ENCODE results near the gene ZBTB42.

ZBTB42 gene

GRCh38 chr14:104800771-104801519, at the start of gene ZBTB42:
ZBTB42 (plus strand) TSS chr14:104801101; CDS start chr14:104801198, 97 bp downstream.
- Histone ChIP-seq H3K4me1 (ENCODE audit: control insufficient read depth, insufficient read depth, low read length, unreplicated experiment) (peaks cover 36% of the 10 kb centered on the region), H3K79me2 (ENCODE audit: control insufficient read depth, insufficient read depth, low read length, unreplicated experiment) (no peaks in the 10 kb centered on the region), H3K27me3 (ENCODE audit: insufficient read depth, low read length) (no peaks in the 10 kb centered on the region), H3K27ac (ENCODE audit: low read depth, low read length) (no peak within 1 kb of the TSS), H2AFZ (ENCODE audit: low read length, unreplicated experiment) (peak within 1 kb of the TSS; percentile 51), H3K36me3 (ENCODE audit: insufficient read depth, low read length) (no peaks in the 10 kb centered on the region), H3K4me3 (ENCODE audit: low read depth, low read length) (peak within 1 kb of the TSS; percentile 75)

DNA sequence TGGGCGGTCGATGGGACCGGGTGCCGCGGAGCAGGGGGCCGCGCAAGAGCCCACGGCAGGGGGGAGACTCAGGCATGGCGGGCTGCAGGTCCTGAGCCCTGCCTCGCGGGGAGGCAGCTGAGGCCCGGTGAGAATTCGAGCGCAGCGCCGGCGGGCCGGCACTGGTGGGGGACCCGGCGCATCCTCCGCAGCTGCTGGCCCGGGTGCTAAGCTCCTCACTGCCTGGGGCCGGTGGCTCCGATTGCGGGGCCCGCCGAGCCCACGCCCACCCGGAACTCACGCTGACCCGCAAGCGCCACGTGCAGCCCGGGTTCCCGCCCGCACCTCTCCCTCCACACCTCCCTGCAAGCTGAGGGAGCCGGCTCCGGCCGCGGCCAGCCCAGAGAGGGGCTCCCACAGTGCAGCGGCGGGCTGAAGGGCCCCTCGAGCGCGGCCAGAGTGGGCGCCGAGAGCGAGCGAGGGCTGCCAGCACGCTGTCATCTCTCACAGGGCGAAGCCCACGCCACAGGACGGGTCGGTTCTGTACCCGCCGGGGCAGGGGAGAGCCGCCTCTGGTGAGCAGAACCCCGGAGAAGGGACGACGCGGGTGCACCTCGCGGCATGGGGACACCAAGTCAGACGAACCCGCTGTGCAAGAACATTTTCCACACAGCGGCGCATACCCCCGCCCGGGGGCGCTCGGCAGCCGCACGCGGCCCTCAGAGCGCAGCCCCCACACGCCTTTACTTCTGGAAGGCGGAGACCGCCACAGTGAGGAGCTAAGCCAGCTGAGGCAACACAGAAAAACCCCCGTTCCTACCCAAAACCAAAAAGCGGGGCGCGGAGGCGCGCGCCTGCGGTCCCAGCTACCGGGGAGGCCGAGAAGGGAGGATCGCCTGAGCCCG, 49.1 kb upstream of the ZBTB42 start:
- Histone ChIP-seq H3K4me1 (ENCODE audit: control insufficient read depth, insufficient read depth, low read length, unreplicated experiment) (peaks cover 29% of the 10 kb centered on the region), H3K4me3 (ENCODE audit: low read depth, low read length) (peak overlapping the region; percentile 100), H2AFZ (ENCODE audit: low read length, unreplicated experiment) (peak overlapping the region; percentile 88), H3K27ac (ENCODE audit: low read depth, low read length) (peak overlapping the region; percentile 79), H3K27me3 (ENCODE audit: insufficient read depth, low read length) (no peaks in the 10 kb centered on the region), H3K36me3 (ENCODE audit: insufficient read depth, low read length) (no peaks in the 10 kb centered on the region; the same call in 1 of the 2 replicates), H3K79me2 (ENCODE audit: control insufficient read depth, insufficient read depth, low read length, unreplicated experiment) (peaks cover 38% of the 10 kb centered on the region)

- Histone ChIP-seq H3K4me1 (ENCODE audit: control insufficient read depth, insufficient read depth, low read length, unreplicated experiment) (peaks cover 25% of the 10 kb centered on the region), H3K36me3 (ENCODE audit: insufficient read depth, low read length) (no peaks in the 10 kb centered on the region; the same call in 1 of the 2 replicates)
Observed at GRCh38 chr14:104752423-104752734, 48.5 kb upstream of the ZBTB42 start.

GRCh38 chr14:104752735-104753527, 48.0 kb upstream of the ZBTB42 start, which contains the start of gene SIVA1:
SIVA1 (plus strand) TSS chr14:104753147; CDS start chr14:104753202, 55 bp downstream.
- Histone ChIP-seq H3K27me3 (ENCODE audit: insufficient read depth, low read length) (no peaks in the 10 kb centered on the region), H2AFZ (ENCODE audit: low read length, unreplicated experiment) (peak within 1 kb of the TSS; percentile 88), H3K27ac (ENCODE audit: low read depth, low read length) (peak within 1 kb of the TSS; percentile 79), H3K4me1 (ENCODE audit: control insufficient read depth, insufficient read depth, low read length, unreplicated experiment) (peaks cover 25% of the 10 kb centered on the region), H3K79me2 (ENCODE audit: control insufficient read depth, insufficient read depth, low read length, unreplicated experiment) (peaks cover 48% of the 10 kb centered on the region), H3K4me3 (ENCODE audit: low read depth, low read length) (peak within 1 kb of the TSS; percentile 100), H3K36me3 (ENCODE audit: insufficient read depth, low read length) (no peaks in the 10 kb centered on the region; the same call in 1 of the 2 replicates)

More at GRCh38 chr14:104752423-104752734, 48.5 kb upstream of the ZBTB42 start:
- peaks cover 44% of the 10 kb centered on the region for H3K79me2 ChIP-seq (ENCODE audit: control insufficient read depth, insufficient read depth, low read length, unreplicated experiment)
- H3K27me3 ChIP-seq (ENCODE audit: insufficient read depth, low read length): no peaks in the 10 kb centered on the region
- H3K4me3 ChIP-seq (ENCODE audit: low read depth, low read length): peak overlapping the region; percentile 100
- H2AFZ ChIP-seq (ENCODE audit: low read length, unreplicated experiment): peak overlapping the region; percentile 88
- H3K27ac ChIP-seq (ENCODE audit: low read depth, low read length): peak overlapping the region; percentile 79

DNA sequence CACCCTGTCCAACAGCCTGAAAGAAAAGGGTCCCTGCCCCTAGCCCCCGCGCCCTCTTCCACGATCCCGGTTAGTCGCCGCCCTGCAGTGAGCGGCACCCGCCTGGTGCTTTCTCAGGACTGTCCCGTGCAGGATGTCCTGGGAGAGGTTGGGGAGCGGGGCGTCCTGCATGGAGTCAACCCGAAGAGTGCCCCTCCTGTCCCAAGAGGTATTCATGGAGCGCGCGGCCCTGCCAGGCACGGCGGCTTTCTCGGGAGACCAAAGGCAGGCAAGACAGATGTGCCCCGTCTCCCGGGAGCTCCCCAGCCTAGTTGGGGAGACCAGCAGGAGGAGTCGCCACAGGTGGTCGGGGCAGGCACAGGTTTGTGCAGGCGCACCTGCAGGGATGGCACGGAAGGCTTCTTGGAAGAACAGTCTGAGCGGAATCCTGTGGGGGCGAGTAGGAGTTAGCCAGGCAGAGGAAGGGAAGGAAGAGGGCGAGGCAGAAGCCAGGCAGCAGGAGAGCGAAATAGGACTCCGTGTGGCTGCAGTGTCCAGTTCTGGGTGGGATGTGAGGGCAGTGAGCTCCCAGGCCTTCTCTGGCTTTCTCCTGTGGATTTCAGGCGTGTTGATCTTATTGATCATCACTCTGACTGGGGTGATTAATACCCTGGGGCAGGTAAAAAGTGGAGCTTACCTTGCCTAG, 47.2 kb upstream of the ZBTB42 start:
- H3K27me3 ChIP-seq (ENCODE audit: insufficient read depth, low read length): no peaks in the 10 kb centered on the region
- peak overlapping the region; percentile 67; the same call in 1 of the 2 replicates for H3K27ac ChIP-seq (ENCODE audit: low read depth, low read length)
- no peaks in the 10 kb centered on the region; the same call in 1 of the 2 replicates for H3K36me3 ChIP-seq (ENCODE audit: insufficient read depth, low read length)
- H3K79me2 ChIP-seq (ENCODE audit: control insufficient read depth, insufficient read depth, low read length, unreplicated experiment): peaks cover 51% of the 10 kb centered on the region
- peaks cover 25% of the 10 kb centered on the region for H3K4me1 ChIP-seq (ENCODE audit: control insufficient read depth, insufficient read depth, low read length, unreplicated experiment)
- H3K4me3 ChIP-seq (ENCODE audit: low read depth, low read length): peak overlapping the region; percentile 100
- peak overlapping the region; percentile 81 for H2AFZ ChIP-seq (ENCODE audit: low read length, unreplicated experiment)

DNA sequence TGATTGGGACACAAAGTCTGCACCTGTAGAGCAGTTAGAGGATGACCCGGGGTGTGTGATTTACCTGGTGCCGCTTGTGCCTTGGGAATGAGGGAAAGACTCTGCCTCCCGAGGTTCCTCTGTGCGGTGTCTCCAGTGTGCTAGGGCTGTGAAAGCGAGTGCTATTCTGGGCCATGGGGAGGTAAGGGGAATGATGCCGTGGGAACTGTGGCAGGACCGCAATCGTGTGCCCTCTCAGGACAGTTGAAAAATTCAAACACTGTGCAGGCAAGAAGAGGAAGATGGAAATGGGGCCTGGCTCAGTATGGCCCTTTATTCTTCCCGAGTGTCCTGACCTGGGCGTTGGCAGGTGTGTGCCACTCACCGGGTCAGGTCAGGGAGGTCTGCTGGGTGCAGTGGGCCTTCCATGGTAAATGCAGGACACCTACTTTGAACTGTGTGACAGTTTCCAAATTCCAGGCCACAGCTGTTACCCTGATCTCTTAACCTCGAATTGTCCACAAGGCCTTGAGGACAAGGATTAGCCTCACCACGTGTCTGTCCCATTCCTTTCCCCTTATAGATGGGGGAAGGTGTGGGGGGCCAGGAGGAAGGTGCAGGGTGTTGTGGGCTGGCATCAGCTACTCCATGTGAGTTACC, 46.6 kb upstream of the ZBTB42 start:
- H3K27me3 ChIP-seq (ENCODE audit: insufficient read depth, low read length): no peaks in the 10 kb centered on the region
- peaks cover 19% of the 10 kb centered on the region for H3K4me1 ChIP-seq (ENCODE audit: control insufficient read depth, insufficient read depth, low read length, unreplicated experiment)
- no peak overlapping the region for H3K27ac ChIP-seq (ENCODE audit: low read depth, low read length)
- H2AFZ ChIP-seq (ENCODE audit: low read length, unreplicated experiment): no peak overlapping the region
- peak overlapping the region; percentile 100 for H3K4me3 ChIP-seq (ENCODE audit: low read depth, low read length)
- H3K36me3 ChIP-seq (ENCODE audit: insufficient read depth, low read length): peaks cover 4% of the 10 kb centered on the region; the same call in 1 of the 2 replicates
- H3K79me2 ChIP-seq (ENCODE audit: control insufficient read depth, insufficient read depth, low read length, unreplicated experiment): peaks cover 57% of the 10 kb centered on the region

DNA sequence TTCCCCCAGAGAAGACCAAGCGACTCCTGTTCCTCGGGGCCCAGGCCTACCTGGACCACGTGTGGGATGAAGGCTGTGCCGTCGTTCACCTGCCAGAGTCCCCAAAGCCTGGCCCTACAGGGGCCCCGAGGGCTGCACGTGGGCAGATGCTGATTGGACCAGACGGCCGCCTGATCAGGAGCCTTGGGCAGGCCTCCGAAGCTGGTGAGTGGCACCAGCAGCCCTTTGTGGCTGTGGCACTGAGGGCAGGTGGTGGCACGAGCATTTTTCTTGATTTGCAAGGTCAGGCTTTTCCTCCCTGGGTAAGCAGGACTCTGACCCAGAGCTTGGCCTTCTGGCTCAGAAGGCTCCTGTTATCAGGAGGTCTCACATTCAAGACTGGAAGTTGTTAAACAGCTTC, 45.3 kb upstream of the ZBTB42 start:
- Histone ChIP-seq H2AFZ (ENCODE audit: low read length, unreplicated experiment) (no peak overlapping the region), H3K27ac (ENCODE audit: low read depth, low read length) (no peak overlapping the region), H3K4me1 (ENCODE audit: control insufficient read depth, insufficient read depth, low read length, unreplicated experiment) (peaks cover 8% of the 10 kb centered on the region), H3K4me3 (ENCODE audit: low read depth, low read length) (no peak overlapping the region; the same call in 1 of the 2 replicates), H3K36me3 (ENCODE audit: insufficient read depth, low read length) (peaks cover 6% of the 10 kb centered on the region; the same call in 1 of the 2 replicates), H3K27me3 (ENCODE audit: insufficient read depth, low read length) (no peaks in the 10 kb centered on the region), H3K79me2 (ENCODE audit: control insufficient read depth, insufficient read depth, low read length, unreplicated experiment) (peaks cover 62% of the 10 kb centered on the region)

DNA sequence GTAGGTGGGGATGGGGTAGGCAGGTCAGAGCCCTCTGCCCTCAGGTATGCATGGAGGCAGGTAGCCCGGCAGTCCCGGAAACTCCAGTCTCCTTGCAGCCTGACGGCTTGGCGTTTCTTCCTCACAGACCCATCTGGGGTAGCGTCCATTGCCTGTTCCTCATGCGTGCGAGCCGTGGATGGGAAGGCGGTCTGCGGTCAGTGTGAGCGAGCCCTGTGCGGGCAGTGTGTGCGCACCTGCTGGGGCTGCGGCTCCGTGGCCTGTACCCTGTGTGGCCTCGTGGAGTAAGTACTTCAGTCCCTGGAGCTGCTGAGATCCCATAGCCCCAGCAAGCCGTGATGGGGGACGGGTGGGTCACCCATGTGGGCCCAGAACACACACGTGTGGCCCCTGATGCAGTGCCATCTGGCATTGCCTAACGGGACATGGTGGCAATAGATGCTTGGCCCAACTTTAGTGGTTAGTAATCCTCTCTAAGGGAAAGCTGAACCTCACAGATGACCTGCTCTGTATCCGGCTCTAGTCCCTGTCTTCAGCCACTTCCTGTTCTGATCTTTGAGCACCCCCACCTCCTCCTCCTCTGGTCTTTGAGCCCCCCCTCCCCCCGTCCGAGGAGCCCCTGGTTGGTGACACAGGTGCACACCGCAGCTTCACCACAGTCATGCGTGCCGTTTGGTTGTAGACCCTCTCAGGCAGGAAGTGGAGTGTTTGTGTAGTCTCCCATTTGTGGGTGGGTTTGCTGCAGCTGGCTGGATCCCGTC, 44.2 kb upstream of the ZBTB42 start:
- no peaks in the 10 kb centered on the region for H3K27me3 ChIP-seq (ENCODE audit: insufficient read depth, low read length)
- peaks cover 8% of the 10 kb centered on the region for H3K4me1 ChIP-seq (ENCODE audit: control insufficient read depth, insufficient read depth, low read length, unreplicated experiment)
- H3K4me3 ChIP-seq (ENCODE audit: low read depth, low read length): no peak overlapping the region
- H3K79me2 ChIP-seq (ENCODE audit: control insufficient read depth, insufficient read depth, low read length, unreplicated experiment): peaks cover 62% of the 10 kb centered on the region
- H2AFZ ChIP-seq (ENCODE audit: low read length, unreplicated experiment): no peak overlapping the region
- H3K36me3 ChIP-seq (ENCODE audit: insufficient read depth, low read length): peaks cover 9% of the 10 kb centered on the region; the same call in 1 of the 2 replicates
- no peak overlapping the region for H3K27ac ChIP-seq (ENCODE audit: low read depth, low read length)

GRCh38 chr14:104757238-104757585, 43.7 kb upstream of the ZBTB42 start:
- H3K79me2 ChIP-seq (ENCODE audit: control insufficient read depth, insufficient read depth, low read length, unreplicated experiment): peaks cover 62% of the 10 kb centered on the region
- peaks cover 13% of the 10 kb centered on the region; the same call in 1 of the 2 replicates for H3K36me3 ChIP-seq (ENCODE audit: insufficient read depth, low read length)
- no peak overlapping the region for H2AFZ ChIP-seq (ENCODE audit: low read length, unreplicated experiment)
- no peak overlapping the region for H3K27ac ChIP-seq (ENCODE audit: low read depth, low read length)
- H3K4me1 ChIP-seq (ENCODE audit: control insufficient read depth, insufficient read depth, low read length, unreplicated experiment): peaks cover 8% of the 10 kb centered on the region
- no peak overlapping the region for H3K4me3 ChIP-seq (ENCODE audit: low read depth, low read length)
- no peaks in the 10 kb centered on the region for H3K27me3 ChIP-seq (ENCODE audit: insufficient read depth, low read length)
